ENCODE results near the gene FRMD1.

DNA sequence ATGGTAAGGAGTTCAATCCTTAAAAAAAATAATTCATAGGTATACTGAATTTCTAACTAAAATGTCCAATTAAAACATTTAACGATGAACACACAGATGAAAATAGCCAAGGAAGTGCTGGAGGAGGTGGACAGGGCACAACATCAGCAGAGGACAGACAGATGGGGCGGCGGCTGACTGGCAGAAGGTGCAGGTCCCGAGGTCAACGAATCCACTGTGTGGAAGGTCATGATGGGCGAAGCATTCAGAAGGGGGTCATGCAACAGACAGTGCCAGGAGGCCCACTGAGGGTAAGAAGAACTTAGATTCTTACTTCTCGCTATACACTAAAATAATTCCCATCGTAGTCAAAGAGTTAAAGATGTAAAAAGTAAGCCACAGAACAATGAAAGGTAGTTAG, 34.2 kb upstream of the FRMD1 start:
- TF ChIP-seq, protein P1, sequence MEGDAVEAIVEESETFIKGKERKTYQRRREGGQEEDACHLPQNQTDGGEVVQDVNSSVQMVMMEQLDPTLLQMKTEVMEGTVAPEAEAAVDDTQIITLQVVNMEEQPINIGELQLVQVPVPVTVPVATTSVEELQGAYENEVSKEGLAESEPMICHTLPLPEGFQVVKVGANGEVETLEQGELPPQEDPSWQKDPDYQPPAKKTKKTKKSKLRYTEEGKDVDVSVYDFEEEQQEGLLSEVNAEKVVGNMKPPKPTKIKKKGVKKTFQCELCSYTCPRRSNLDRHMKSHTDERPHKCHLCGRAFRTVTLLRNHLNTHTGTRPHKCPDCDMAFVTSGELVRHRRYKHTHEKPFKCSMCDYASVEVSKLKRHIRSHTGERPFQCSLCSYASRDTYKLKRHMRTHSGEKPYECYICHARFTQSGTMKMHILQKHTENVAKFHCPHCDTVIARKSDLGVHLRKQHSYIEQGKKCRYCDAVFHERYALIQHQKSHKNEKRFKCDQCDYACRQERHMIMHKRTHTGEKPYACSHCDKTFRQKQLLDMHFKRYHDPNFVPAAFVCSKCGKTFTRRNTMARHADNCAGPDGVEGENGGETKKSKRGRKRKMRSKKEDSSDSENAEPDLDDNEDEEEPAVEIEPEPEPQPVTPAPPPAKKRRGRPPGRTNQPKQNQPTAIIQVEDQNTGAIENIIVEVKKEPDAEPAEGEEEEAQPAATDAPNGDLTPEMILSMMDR (IDR thresholded peaks at IDR 0.05; ENCODE audit: borderline replicate concordance, extremely low read depth, low read length, poor library complexity, severe bottlenecking) = no peak
- no peak for TF ChIP-seq EZH2 (IDR thresholded peaks at IDR 0.05; ENCODE audit: borderline replicate concordance, low read depth, low read length, severe bottlenecking)
